Stimulated activated CD4-positive, alpha-beta T cell treated with anti-CD3 and anti-CD28 coated beads, TNF-alpha, amount 100 ng/mL, for 24 hours (primary cell): ENCODE measurements around the gene SP9.
"Not testable (repeated sequence)": the region's sequence is repeated elsewhere in the genome, so short reads cannot be mapped to it uniquely, and the experiment has no call there.

Source experiments
- DNase-seq, 3 experiments: peaks; one replicate each; pipeline ENCODE4 v3.0.0-alpha.2; 2020; ENCODE audit warnings: low read depth in 3 of 3

Gene SP9

GRCh38 chr2:174344716-174345461 lies 10.1 kb downstream of the SP9 start:
- DNase-seq = no peak

- DNase-seq = no peak
Measured at GRCh38 chr2:174350018-174350417, 15.3 kb downstream of the SP9 start.

GRCh38 chr2:174350593-174351181 lies 15.9 kb downstream of the SP9 start:
- DNase-seq = no peak

GRCh38 chr2:174353004-174353403 lies 18.2 kb downstream of the SP9 start:
- no peak for DNase-seq

- DNase-seq = no peak
Measured at GRCh38 chr2:174356347-174356746, 21.6 kb downstream of the SP9 start.

- not testable (repeated sequence) for DNase-seq
Measured at GRCh38 chr2:174359663-174360062, 24.9 kb downstream of the SP9 start.

- DNase-seq = no peak
Measured at GRCh38 chr2:174362949-174363348, 28.2 kb downstream of the SP9 start.

- not testable (repeated sequence) for DNase-seq
Measured at GRCh38 chr2:174363492-174364225, 28.9 kb downstream of the SP9 start.

- no peak for DNase-seq
Measured at GRCh38 chr2:174364628-174365027, 29.9 kb downstream of the SP9 start.

GRCh38 chr2:174365571-174365970 lies 30.8 kb downstream of the SP9 start:
- no peak for DNase-seq

GRCh38 chr2:174368691-174369090 lies 33.9 kb downstream of the SP9 start:
- no peak for DNase-seq

- DNase-seq = no peak
Measured at GRCh38 chr2:174376967-174377366, 42.2 kb downstream of the SP9 start.

GRCh38 chr2:174383796-174384195 lies 49.0 kb downstream of the SP9 start:
- no peak for DNase-seq

- DNase-seq = no peak
Measured at GRCh38 chr2:174385201-174385600, 50.4 kb downstream of the SP9 start.
